ENCODE results near the gene LIPA.

DNA sequence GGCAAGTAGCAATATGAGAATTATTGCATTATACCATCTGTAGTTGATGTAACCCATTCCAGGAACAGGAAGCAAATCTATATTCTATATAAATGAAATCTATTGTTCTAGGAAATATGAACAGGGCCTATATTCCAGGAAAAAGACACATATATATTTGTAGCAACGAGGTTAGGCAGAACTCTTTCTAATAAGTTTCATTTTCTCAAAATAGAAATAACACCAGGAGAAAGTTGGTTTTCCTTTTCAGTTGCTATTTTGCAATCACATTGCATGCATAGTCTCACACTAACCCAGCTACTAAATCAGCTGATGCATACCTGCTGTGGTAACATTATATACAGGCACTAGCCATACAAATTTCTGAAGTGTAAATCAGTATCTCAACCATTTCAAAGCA, 44.0 kb upstream of the LIPA start:
- TF ChIP-seq POLR2A (IDR thresholded peaks at IDR 0.05; ENCODE audit: low read length) (no peak), GATA1 (IDR thresholded peaks at IDR 0.05; ENCODE audit: low read depth, low read length) (no peak)
